ENCODE measurements around the gene SETD2.
"Not testable (repeated sequence)": the region's sequence is repeated elsewhere in the genome, so short reads cannot be mapped to it uniquely, and the experiment has no call there.

The SETD2 gene, protein sequence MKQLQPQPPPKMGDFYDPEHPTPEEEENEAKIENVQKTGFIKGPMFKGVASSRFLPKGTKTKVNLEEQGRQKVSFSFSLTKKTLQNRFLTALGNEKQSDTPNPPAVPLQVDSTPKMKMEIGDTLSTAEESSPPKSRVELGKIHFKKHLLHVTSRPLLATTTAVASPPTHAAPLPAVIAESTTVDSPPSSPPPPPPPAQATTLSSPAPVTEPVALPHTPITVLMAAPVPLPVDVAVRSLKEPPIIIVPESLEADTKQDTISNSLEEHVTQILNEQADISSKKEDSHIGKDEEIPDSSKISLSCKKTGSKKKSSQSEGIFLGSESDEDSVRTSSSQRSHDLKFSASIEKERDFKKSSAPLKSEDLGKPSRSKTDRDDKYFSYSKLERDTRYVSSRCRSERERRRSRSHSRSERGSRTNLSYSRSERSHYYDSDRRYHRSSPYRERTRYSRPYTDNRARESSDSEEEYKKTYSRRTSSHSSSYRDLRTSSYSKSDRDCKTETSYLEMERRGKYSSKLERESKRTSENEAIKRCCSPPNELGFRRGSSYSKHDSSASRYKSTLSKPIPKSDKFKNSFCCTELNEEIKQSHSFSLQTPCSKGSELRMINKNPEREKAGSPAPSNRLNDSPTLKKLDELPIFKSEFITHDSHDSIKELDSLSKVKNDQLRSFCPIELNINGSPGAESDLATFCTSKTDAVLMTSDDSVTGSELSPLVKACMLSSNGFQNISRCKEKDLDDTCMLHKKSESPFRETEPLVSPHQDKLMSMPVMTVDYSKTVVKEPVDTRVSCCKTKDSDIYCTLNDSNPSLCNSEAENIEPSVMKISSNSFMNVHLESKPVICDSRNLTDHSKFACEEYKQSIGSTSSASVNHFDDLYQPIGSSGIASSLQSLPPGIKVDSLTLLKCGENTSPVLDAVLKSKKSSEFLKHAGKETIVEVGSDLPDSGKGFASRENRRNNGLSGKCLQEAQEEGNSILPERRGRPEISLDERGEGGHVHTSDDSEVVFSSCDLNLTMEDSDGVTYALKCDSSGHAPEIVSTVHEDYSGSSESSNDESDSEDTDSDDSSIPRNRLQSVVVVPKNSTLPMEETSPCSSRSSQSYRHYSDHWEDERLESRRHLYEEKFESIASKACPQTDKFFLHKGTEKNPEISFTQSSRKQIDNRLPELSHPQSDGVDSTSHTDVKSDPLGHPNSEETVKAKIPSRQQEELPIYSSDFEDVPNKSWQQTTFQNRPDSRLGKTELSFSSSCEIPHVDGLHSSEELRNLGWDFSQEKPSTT (N-terminal part only)

DNA sequence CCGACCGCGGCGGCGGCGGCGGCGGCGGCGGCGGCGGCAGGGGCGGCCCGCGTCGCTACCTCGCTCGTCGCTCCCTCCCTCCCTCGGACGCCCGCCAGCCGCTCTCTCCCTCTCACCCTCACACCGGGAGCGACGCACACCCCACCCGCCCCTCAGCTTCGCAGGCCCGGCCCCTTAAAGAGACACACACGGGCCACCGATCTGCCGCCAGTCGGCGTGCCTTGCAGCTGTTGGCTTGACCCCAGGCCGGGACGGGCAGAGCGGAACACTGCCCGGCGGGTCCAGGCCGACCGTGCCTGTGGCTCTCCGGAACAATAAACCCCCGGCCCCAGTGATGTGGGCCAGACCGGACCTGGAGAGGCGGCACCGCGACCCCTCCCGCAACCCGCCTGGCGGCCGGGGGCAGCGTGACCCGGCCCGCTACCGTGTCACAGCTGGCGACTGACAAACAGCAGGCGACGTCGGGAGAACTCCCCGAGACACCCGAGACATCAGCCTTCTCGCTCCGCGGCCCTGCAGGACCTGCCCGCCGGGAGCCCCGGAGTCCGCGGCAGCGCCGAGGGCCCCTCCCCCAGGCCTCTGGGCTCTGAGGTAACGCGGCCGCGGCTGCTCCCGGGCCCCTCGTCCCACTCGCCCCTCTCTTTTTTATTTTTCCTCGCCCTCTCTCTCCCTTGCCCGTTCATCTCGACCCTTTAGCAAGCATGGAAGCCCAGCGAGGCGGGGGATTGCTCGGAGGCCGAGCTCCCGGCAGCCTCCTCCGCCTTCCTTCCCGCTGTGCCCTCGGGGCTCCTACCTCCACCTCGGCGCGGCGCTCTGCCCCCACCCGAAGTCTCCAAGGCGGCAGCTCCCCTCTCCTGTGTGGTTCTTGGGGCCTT is at the start of gene SETD2:
Gene SETD2, minus strand, starts transcription at position 107 of the 875 bp plus-strand sequence. CDS start 189 bp downstream, outside the sequence.
- DNase-seq (ENCODE audit: low read depth): peak; percentile 77

DNA sequence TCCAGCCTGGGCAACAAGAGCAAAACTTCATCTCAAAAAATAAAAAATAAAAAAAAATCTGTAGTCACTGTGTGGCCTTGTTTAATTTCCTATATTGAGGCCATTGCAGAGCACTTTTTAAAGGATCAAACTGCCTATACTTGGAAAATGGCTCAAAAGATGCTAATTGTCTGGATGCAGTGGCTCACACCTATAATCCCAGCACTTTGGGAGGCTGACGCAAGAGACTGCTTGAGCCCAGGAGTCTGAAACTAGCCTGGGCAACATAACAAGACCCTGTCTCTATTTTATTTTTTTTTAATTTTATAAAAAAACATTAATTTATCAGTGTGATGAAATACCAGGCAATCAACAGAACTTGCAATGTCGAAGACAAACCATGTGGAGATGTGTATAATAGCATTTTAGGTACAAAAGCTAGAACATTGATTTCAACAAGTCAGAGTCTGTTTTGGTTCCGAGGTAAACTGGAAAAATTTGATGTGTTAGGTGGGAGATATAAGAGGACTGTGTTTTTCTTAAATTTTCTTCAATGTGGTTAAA is 47.0 kb upstream of the SETD2 start:
- no peak for DNase-seq (ENCODE audit: low read depth)

DNA sequence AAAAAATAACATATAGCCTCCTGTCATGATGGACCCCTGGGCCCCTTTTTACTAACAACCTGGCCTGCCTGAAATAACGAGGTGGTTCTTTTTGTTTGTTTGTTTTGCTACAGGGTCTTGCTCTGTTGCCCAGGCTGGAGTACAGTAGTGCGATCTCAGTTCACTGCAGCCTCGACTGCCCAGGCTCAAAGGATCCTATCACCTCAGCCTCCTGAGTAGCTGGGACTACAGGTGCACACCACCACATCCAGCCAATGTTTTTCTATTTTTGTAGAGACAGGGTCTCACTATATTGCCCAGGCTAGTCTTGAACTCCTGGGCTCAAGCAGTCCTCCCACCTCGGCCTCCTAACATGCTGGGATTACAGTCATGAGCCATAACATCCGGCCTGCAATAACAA is 42.1 kb upstream of the SETD2 start:
- DNase-seq (ENCODE audit: low read depth): not testable (repeated sequence)

DNA sequence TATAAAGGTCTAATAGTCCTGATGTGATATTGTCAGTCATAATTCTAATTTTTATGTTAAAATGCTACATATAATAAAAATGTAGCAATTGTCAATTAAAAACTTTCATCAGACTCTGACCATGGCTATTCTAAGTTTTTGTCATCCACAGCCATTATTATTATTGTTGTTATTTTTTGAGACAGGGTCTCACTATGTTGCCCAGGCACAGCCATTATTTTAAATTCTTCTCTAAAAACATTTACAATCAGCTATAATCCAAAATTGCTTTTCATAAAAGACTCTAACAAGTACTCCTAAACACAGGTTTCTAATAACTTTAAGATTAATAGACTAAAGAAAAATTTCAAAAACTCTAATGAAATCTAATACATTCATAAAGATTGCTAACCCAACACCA is 41.0 kb upstream of the SETD2 start:
- no peak for DNase-seq (ENCODE audit: low read depth)

DNA sequence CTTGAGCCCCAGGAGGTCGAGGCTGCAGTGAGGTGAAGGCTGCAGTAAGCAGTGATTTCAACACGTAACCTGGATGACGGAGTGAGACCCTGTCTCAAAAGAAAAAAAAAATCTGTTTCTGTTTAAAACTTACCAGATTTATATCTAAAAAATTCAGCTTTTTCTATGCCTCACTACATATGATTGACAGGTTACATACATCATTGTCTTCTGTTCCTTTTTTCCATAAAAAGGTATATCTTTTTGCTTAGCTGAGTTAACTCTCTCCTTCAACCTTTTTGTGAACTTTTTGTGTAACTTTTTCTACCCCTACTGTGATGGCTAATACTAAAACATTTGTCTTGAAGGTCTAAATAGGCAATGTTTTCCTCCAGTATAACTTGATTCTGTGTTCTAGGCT is 38.6 kb upstream of the SETD2 start:
- DNase-seq (ENCODE audit: low read depth): no peak

DNA sequence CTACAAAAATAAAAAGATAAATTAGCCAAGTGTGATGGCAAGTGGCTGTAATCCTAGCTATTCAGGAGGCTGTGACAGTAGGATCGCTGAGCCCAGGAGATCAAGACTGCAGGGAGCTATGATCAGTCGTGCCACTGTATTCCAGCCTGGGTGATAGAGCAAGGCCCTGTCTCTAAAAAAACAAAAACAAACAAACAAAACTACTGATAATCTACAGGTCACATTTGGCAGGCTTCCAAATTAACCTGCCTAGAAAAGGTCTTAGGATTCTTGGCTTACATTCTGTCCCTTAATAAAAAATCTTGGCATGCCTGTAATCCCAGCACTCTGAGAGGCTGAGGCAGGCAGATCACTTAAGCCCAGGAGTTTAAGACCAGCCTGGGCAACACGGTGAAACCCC is 33.4 kb upstream of the SETD2 start:
- no peak for DNase-seq (ENCODE audit: low read depth)

DNA sequence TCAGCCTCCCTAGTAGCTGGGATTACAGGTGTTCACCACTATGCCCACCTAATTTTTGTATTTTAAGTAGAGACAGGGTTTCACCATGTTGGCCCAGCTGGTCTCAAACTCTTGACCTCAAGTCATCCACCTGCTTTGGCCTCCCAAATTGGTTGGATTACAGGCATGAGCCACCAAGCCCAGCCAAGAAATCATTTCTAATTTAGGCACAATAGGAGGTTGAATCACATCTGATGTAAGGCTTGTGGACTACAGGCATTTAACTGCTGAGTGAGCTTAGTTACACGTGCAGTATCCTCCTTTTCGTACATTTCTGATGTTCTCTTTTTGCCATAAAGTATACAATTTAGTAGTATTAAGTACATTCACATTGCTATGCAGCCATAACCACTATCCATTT is 31.1 kb upstream of the SETD2 start:
- DNase-seq (ENCODE audit: low read depth): no peak

DNA sequence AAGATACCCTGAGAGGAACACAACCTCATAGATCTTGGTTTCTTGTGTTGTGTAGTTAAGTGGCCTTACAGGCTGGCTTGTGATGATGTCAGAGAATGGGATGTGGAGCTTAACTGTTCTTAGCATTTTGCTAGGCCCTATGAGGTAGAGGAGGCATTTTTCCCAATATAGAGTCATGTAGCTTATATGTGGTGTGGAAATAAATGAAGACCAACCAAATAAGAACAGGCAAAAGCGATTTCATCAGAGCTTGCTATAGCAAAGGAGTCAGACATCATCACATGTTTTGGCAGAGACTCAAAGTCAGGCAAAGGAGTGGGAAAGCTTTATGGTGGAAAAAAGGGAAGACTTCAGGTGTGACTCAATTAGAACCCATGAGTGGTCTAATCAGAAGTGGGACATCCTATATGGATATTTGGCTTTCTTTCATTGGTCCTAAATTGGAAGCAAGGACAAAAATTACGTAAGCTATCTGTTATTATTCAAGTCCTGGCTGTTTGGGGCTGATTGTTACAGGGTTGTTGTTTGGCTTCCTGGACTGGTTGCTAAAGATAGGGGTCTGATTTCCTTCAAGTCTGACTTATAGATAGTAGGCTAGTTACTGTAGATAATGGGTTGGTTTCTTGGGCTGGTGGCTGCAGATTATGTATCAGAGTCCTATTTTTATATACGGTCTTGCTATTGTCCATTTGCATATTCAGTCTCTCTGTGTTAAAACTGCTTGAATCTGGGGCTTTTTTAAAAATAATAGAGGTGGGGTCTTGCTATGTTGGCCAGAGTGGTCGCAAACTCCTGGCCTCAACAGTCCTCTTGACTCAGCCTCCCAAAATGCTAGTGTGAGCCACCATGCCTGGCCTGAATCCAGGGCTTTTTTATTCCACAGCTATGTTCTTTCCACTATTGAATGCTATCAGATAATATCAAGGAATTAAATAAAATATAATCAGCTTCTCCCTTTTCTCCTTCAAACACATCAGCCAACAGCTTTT is 30.3 kb upstream of the SETD2 start:
- no peak for DNase-seq (ENCODE audit: low read depth)

DNA sequence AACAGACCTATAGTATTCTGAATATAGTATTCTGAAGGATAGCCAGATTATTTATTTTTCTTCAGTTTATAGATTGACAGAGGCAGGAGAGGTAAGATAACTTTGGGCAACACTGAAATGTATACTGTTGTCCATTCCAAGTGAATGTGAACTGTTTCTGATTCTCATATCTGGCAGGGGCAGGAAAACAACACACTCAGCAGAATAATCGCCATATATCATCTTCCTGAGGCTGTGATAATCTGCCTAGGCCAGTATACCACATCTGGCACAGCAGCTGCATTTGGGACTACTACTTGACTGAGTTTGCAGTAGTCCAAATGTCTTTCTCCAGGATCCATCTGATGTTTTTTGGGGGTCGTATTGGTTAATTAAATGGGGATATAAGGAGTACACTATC is 22.4 kb upstream of the SETD2 start:
- no peak for DNase-seq (ENCODE audit: low read depth)

DNA sequence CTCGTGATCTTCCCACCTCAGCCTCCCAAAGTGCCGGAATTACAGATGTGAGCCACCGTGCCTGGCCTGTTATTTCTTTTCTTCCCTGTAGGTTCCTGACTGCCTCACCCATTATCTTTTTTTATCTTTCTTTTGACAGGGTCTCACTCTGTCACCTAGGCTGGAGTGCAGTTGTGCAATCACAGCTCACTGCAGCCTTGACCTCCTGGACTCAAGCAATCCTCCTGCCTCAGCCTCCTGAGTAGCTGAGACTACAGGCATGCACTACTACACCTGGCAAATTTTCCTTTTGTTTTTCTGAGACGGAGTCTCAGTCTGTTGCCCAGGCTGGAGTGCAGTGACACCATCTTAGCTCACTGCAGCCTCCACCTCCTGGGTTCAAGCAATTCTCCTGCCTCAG is 17.8 kb upstream of the SETD2 start:
- DNase-seq (ENCODE audit: low read depth): not testable (repeated sequence)

DNA sequence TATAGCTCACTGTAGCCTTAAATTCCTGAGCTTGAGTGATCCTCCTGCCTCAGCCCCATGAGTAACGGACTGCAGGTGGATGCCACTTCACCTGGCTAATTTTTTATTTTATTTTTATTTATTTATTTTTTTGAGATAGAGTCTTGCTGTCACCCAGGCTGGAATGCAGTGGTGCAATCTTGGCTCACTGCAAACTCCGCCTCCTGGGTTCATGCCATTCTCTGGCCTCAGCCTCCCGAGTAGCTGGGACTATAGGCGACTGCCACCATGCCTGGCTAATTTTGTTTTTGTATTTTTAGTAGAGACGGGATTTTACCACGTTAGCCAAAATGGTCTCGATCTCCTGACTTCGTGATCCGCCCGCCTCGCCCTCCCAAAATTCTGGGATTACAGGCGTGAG is 16.1 kb upstream of the SETD2 start:
- DNase-seq (ENCODE audit: low read depth): not testable (repeated sequence)

DNA sequence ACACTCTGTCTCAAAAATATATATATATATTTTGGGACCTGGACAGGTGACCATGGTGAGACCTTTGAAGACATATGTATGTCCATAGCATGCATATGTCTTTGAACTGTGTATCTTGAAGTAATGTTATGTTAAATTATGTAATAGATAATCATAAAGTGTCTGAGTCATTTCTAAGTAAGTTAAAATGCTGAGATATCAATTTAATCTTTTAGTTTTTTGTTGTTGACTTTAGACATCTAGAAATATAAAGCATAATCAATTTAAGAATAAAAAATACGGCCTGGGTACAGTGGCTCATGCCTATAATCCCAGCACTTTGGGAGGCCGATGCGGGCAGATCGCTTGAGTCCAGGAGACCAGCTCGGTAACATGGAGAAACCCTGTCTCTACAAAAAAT is 12.7 kb upstream of the SETD2 start:
- no peak for DNase-seq (ENCODE audit: low read depth)

DNA sequence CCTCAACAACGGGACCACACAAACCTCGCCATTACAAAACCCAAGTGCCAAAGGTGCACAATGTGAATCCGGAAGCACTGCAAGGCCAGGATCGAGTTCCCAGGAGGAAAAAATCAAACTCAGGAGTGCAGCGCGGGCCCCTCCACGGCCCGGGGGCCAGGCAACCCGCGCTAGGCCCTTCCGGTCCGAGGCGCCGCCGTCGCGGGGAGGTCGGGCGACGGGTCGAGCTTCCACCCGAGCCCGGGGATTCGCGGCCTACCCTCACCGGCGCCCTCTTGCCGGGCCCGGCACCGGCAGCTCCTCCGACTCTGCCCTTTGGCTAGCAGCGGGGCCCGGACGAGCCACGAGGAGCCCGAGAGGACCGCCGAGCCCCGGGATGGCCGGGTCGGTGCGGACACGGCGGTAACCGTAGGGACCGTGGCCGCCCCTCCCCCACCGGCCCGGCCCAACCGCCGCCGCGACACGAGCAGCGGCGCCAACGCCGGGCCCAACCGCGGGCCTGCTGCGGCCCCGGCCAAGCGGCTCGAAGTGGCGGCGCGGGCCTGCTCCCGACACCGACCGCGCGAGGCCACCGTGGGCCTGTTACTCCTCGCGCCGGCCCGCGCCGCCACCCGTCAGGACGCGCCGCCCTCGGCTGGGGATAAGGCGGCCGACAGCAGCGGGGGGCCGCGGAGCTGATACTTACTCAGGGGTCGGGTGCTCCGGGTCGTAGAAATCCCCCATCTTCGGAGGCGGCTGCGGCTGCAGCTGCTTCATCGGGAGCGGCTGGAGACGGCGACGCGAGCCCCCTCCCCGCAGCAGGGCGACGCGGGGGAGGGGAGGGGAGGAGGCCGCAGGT is 525 bp downstream of the SETD2 start:
- DNase-seq (ENCODE audit: low read depth): peak; percentile 43

DNA sequence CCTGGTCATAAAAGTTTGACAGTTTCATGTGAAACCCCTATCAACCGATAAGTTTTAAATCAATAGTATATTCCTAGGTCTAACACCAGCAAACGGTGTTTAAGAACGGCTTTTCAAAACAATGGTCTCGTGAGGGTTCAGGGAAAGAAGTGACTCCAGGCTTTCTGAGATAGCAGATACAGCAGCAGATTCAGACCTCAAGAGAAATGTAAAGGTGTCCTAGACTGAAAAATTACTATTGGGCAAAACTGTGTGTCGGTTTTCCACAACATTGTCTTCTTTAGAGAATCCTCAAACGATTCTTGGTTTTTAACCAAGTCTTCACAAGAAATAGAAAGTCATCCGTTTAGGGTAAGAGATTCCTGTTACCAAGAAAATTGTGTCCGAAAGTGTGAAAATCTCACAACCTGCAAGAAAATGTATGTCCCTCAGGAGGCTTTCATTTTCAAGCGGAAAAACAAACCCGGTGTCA is 1.2 kb downstream of the SETD2 start:
- no peak for DNase-seq (ENCODE audit: low read depth)

DNA sequence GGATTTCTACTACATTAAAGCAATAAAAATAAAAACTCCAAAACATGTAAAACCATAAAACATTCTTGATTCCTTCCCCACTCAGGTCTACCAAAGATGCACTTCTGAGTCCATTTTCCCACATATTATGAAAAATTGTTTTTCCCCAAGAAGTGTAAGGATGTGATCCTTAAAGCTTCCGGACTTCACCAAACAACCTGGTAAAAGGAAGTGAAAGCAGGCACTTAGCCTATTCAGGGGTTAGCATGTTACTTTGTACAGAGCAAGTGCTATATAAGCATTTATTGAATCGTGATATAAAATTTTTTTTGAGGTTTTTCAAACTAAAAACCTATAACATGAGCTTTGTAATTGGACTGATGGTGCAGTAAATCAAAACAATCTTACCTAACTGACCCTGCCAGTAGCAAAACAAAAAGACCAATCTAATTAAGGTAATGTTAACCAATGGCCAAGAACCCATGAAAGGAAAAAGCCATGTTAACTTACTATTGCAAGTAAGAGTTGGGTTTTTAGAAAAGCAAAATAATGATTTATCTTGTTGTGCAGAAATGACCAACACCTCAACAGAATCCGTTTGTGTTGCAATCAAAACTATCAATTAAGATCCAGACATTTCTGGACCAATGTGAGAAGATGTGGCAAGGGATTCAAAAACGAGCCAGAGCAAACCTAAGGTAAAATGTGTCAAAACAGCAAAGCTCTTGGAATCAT is 1.8 kb downstream of the SETD2 start:
- DNase-seq (ENCODE audit: low read depth): no peak

DNA sequence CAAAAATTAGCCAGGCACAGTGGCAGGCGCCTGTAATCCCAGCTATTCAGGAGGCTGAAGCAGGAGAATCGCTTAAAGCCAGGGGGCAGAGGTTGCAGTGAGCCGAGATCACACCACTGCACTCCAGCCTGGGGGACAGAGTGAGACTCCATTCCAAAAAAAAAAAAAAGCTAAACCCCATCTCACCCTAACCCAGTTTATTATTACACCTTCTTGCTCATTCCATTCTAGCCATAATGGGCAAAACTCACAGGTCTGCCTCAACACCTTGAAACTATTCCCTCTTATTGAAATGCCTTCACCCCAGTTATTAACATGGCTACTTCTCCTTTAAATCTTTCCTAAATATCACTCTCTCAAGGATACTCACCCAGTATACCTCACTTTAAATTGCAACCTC is 4.1 kb downstream of the SETD2 start:
- DNase-seq (ENCODE audit: low read depth): no peak

DNA sequence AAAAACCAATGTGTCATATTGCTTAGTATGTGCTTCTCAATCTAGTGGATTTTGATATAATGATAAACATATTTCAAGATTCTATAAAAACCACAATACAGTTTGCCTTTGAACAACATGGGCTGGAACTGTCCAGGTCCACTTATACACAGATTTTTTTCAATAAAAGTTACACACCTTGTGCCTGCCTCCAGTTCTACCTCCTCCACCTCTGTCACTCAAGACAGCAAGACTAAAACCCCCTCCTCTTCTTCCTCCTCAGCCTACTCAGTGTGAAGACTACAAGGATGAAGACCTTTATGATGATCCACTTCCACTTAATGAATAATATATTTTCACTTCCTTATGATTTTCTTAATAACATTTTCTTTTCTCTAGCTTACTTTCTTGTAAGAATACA is 5.7 kb downstream of the SETD2 start:
- no peak for DNase-seq (ENCODE audit: low read depth)

DNA sequence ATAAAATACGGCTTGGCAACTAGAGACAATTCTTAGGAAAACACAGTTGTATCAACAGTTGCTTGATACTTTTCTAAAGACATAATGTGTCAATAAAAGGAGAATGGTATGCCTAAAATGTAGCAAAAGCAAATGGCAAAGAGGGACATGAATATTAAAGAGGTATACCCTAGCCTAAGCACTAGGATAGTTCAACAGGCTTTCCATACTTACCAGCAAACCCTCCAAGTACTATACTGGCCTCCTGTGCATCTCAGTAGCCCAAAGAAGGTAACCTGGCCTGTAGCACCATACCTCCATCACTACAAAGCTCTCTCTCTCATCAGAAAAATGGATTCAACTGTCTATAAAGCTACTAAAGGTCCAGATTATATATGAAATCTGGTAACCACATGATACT is 7.5 kb downstream of the SETD2 start:
- DNase-seq (ENCODE audit: low read depth): no peak
